ENCODE data around the gene IGFBP4.
"Not testable (repeated sequence)": the region's sequence is repeated elsewhere in the genome, so short reads cannot be mapped to it uniquely, and the experiment has no call there.

Gene IGFBP4

DNA sequence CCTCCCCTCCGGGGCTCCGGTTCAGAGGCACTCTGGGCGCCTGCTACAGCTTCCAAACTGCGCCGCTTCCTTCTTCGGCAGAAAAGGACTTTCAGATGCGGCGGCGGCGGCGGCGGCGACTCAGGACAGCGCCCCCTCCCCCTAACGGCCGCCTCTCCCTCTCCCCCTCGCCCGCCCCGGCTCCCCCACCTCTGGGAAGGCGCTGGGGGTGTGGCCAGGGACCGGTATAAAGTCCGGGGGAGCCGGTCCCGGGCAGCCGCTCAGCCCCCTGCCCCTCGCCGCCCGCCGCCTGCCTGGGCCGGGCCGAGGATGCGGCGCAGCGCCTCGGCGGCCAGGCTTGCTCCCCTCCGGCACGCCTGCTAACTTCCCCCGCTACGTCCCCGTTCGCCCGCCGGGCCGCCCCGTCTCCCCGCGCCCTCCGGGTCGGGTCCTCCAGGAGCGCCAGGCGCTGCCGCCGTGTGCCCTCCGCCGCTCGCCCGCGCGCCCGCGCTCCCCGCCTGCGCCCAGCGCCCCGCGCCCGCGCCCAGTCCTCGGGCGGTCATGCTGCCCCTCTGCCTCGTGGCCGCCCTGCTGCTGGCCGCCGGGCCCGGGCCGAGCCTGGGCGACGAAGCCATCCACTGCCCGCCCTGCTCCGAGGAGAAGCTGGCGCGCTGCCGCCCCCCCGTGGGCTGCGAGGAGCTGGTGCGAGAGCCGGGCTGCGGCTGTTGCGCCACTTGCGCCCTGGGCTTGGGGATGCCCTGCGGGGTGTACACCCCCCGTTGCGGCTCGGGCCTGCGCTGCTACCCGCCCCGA is at the start of gene IGFBP4:
Gene IGFBP4 (plus strand): TSS at position 255 of the 792 bp plus-strand sequence. CDS start 286 bp downstream, at position 541.
- DNase-seq (ENCODE audit: low spot score), result peak; percentile 67

DNA sequence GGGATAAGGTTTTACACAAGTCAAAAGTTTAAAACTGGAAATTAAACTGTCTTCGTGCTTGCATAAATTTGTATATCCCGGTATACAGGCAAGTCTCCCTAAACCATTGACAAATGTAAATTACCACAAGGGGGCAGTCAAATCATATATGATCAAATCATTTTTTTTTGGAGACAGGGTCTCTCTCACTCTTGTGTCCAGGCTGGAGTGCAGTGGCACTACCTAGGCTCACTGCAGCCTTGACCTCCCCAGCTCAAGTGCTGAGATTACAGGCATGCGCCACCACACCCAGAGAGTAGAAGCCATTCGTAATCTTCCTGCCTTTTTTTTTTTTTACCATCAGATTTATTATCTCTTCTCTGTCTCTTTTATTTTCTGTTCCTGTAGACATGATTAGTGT is 44.1 kb upstream of the IGFBP4 start:
- DNase-seq (ENCODE audit: low spot score), result peak; percentile 43

DNA sequence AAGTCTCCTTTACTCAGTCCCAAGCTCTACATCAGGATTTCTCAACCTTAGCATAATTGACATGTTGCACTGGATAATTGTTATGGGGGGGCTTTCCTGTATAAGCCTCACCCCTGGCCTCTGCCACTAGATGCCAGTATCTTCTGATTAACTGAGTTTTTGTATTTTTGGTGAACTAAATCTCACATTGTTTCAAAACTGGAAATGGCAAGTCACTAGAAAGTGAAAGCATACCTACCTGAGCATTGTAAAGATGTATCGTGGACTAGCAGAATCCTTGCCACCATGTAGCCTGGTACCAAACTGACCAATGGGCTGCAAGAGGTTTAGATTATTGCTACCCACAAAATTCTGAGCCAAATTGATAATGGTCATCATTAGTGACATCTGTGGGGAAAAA is 40.6 kb upstream of the IGFBP4 start:
- DNase-seq (ENCODE audit: low spot score), result no peak

DNA sequence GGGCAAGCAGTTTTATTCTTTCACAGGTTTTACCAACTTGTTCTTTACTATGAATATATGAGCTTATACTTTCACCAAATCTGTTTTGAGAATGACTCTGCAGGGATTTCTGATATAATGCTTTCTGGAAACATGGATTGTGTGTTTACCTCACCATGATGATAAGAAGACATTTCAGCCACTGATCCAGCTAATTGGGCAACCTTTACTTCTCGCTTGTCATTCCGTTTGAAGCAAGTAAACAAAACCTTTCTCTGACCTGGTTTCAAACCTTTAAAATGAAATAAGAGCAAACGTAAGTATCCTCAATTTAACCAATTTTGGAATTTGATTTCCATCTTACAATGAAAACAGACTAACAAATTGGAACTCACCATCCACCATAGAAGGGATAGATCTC is 39.2 kb upstream of the IGFBP4 start:
- no peak for DNase-seq (ENCODE audit: low spot score)

DNA sequence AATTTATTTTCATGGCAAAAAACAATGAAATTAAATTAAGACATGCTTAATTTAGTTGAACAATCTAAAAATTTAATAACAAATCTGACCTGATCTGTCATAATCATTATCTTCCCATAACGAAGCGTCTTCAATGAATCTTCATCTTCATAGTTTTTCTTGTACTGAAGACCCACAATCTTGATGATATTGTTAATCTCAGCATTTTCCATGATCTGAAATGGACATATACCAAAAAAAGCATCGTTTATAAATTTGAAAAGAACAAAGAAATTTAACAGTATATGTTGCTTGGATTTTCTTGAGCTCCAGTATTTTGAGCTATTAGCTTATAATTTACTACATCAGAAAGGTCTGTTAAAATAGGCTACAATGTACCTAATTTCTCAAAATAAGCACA is 35.8 kb upstream of the IGFBP4 start:
- no peak for DNase-seq (ENCODE audit: low spot score)

DNA sequence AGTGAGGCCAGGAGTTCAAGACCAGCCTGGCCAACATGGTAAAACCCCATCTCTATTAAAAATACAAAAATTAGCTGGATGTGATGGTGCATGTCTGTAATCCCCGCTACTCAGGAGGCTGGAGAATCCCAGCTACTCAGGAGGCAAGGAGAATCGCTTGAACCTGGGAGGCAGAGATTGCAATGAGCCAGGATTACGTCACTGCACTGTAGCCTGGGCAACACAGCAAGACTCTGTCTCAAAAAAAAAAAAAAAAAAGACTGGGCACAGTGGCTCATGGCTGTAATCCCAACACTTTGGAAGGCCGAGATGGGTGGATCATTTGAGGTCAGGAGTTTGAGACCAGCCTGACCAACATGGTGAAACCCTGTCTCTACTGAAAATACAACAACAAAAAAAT is 33.7 kb upstream of the IGFBP4 start:
- not testable (repeated sequence) for DNase-seq (ENCODE audit: low spot score)

DNA sequence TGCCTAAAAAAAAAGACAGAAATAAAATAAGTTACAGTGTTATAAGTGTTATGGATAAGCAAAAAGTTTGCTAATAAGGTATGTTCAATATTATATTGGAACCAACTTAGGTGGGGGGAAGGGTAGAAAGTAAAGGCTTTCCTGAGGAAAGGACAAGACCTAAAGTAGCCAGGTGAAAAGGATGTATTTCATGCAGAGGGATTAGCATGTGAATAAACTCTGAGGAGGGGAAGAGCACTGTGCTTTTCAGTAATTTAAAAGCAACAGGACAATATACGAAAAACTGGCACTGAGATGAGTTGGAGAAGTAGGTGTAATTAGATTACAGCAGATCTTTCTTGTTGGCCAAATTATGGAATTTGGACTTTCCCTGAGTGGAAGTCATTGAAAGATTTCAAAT is 33.2 kb upstream of the IGFBP4 start:
- no peak for DNase-seq (ENCODE audit: low spot score)

DNA sequence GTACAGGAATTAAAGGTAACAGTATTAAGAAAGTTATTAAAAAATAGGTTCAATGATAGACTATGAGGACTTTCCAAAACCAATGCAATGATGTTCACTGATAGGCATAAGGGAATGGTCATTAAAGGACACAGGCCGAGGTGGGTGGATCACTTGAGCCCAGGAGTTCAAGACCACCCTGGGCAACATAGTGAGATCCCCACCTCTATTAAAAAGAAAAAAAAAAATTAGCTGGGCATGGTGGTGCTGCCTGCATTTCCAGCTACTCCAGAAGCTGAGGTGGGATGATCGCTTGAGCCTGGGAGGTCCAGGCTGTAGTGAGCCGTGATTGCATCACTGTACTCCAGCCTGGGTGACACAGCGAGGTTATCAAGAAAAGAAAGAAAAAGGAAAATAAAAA is 31.4 kb upstream of the IGFBP4 start:
- no peak for DNase-seq (ENCODE audit: low spot score)

DNA sequence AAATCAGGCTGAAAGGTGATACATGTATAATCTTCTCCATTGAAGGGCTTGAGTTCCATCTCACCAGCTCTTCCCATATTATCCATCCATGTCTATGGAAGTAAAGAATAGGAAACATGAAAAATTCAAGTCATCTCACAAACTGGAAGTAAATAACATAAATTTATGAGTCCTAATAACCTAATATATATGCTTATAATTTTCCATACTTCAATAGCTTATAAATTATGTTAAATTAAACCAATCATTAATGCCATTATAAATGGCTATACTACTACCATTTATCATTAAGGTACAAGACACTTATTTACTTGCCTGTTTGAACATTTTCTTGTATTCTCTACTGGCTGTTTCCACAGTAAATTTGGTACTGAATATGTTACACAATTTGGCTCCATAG is 30.4 kb upstream of the IGFBP4 start:
- no peak for DNase-seq (ENCODE audit: low spot score)

DNA sequence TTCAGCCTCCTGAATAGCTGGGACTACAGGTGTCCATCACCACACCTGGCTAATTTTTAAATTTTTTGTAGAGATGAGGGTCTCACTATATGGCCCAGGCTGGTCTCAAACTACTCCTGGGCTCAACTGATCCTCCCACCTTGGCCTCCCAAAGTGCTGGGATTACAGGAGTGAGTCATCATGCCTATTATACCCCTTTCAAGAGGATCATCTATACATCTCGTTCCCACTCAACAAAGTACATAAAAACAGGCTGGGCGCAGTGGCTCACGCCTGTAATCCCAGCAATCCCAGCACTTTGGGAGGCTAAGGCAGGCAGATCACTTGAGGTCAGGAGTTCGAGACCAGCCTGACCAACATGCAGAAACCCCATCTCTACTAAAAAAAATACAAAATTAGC is 28.9 kb upstream of the IGFBP4 start:
- not testable (repeated sequence) for DNase-seq (ENCODE audit: low spot score)

DNA sequence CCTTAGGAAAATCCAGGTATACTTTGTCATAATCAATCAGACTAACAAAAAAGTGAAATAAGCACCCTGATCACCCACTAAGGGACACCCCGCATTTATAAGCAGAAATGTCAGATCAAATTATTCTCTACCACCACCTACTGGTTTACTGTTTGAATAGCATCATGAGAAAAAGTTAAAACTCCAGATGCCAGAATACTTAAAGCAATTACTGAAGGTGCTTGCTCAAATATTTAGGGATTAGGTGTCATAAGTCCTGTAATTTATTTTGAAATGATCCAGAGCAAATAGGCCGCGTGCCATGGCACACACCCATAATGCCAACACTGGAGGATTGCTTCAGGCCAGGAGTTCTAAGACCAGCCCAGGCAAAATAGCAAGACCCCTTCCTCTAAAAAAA is 27.9 kb upstream of the IGFBP4 start:
- DNase-seq (ENCODE audit: low spot score), result peak; percentile 51

DNA sequence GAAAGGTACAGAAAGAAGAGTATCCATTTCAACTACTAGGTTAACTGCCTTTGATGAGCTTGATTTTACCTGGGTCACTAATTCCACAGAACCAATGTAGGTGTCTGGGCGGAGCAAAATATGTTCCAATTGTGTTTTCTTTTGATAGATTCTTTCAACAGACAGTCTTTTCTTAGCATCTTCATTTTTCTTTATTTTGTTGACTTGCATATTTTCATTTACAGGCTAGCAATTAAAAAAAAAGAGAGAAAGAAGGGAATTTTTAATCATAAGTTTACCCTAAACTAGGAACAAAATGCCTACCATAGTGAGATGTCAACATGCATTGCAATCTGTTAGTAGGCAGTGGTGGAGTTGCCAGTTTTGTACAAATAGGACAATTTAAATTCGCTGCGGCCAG is 26.6 kb upstream of the IGFBP4 start:
- DNase-seq (ENCODE audit: low spot score), result no peak

DNA sequence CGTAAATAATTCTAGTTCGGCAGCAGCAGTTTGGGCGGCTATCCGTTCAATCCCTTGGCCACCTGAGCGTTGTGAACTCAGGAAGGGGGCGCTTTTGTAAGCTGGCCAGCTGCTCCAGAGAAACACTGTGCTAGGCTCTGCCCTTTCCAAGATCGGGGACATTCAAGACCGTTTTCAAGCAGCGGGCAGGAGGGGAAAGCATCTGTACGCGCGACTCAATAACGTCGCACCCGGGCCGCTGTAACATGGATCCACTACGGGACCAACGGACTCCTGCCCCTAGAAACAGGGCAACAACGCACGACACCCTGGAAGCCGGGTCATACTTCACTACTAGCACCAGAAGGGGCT is 26.0 kb upstream of the IGFBP4 start:
- DNase-seq (ENCODE audit: low spot score), result no peak

DNA sequence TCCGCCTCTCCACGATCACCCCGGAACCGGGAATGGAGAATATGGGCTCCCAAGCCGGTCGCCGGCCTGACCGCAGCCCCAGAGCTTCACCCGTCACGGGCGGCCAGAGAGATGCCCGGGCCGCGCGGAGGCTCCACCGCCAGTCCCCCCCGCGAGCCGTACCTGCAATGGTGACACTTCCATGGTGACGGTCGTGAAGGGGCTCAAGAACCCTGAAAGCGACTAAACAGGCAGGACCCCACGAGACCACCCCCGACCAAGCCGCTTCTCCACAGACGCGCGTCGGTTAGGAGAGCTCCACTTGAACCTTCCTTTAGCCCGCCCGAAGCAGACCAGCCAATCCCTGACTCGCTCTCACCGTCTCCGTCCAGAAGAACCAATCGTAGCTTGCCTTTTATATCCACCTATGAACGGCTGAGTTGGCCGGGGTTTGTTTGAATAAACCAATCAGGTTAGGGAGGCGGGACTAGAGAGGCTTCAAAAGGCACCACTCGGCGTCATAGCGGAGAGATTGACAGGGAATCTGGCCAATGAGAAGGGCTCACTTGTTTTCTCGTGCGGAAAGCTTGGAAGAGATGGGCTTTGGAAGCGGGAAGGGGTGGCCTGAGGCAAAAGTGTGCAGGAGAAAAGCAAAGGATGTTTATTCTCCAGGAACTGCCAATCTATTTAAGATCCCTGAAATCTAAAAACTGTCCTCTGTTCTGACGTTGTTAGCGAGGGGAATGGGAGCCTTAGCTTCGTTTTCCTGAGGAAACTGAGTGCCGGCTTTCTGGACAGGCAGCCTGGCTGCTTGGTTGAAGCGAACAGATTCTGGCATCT is 25.4 kb upstream of the IGFBP4 start, which contains the start of gene TOP2A:
Gene TOP2A (minus strand): TSS at position 288 of the 819 bp plus-strand sequence. CDS start 105 bp downstream, at position 183.
- DNase-seq (ENCODE audit: low spot score), result peak; percentile 100

DNA sequence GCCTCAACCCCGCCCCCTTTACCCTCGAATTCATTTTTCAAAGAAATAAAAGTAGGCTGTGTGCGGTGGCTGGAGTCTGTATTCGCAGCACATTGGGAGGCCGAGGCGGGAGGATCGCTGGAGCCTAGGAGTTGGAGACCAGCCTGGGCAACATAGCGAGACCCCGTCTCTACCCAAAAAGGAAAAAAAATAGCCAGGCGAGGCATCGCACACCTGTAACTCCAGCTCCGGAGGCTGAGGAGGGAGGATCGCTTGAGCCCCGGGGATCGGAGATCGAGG is 24.9 kb upstream of the IGFBP4 start:
- DNase-seq (ENCODE audit: low spot score), result no peak

DNA sequence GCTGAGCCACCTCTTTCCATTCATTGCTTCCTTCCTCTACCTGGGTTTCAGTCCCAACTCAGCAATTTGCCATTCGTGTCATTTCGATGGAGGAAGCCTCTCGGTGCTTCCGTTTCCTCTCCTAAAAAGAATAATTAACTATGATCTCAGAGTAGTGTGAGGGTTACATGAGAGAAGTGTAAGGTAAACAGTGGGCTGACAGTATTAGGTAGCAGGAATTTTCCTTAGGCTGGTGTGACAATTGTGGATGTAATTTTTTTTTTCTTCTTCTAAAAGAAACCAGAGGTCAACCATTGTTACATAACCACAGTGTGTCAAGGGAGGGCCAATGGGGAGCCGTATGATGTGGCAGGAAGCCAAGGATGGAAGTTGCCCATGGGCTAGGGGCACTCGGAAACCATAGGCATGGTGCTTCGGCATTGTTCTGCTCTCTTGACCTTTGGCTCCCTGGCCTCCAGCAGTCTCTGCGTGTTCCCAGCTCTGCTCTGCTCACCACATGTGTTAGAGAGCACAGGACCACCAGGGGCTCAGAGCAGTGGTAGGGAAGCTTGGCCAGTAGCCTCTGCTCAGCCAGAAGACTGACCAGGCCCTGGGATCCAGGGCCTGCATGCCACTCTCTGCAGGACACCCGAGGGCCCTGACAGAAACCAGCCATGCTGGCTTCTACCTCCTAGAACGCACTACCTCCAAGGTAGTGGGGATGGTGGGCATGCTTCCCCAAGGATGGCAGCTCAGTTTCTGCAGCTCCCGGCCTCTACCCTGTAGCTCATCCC is 23.5 kb upstream of the IGFBP4 start:
- DNase-seq (ENCODE audit: low spot score), result no peak

DNA sequence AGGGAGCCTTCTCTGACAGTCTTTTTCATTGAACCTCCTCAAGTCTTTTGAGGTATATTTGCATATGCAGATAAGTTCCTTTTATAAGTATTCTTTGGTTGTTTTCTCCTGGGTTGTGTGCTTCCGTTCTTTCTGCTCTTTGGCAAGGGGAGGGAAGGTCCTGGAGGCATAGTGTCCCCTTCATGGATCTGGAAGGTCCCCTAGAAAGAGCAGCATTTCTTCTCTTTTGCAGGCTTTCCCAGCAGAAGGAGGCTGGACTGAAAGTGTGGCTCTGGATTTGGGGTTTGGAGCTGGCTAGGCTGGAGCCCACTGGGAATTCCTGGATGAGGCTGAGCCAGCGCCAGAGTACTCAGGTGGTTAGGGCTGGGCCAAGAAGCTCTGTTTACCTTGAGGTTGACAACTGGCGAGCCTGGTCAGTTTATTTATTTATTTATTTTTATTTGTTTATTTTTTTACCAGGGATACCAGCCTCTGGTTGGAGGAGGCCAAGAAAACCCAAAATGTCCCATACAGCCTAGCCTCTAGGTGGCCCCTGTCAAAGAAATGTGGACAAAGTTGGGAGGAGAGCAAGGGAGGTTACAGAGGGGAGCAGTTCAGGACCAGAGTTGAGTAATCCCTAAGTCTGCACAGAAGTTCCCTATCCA is 20.1 kb upstream of the IGFBP4 start:
- no peak for DNase-seq (ENCODE audit: low spot score)

DNA sequence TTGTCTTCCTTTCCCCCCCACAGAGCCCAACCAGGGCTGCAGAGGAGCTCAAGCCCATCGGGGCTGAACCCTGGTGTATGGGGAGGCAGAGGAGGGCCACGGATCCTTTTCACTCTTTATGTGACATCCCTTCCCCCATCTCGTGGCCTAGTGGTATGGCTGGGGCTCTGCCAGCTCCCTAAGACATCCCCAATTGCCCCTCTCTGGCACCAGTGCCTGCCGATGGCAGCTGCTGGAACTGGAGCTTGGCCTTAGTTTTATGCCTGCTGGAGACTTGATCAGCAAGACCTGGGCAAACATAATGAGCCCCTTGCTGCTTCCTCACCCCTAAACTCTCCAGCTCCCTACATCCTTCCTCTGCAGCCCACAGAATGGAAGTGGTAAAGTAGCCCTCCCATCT is 17.5 kb upstream of the IGFBP4 start:
- no peak for DNase-seq (ENCODE audit: low spot score)

DNA sequence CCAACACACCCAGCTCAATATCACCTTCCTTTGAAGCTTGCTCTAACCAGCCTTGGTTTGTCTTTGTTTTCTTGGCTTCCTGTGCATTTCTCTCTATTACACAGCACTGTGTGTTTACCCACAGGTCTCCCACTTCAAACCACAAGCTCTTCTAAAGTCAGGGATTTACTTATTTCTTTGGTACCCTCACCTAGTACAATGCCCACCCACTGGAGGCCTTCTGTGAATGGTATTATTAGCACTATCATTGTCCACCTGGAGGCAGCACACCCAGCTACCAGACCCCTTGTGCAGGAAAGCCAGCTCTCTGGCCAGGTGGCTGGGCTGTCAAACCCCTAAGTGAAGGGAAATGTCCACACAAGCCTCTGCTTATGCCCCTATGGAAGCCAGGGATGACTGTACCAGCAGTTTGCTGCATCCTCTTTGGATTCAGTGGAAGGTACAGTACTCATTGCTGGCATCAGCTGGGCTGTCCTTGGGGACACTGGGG is 16.2 kb upstream of the IGFBP4 start:
- no peak for DNase-seq (ENCODE audit: low spot score)

DNA sequence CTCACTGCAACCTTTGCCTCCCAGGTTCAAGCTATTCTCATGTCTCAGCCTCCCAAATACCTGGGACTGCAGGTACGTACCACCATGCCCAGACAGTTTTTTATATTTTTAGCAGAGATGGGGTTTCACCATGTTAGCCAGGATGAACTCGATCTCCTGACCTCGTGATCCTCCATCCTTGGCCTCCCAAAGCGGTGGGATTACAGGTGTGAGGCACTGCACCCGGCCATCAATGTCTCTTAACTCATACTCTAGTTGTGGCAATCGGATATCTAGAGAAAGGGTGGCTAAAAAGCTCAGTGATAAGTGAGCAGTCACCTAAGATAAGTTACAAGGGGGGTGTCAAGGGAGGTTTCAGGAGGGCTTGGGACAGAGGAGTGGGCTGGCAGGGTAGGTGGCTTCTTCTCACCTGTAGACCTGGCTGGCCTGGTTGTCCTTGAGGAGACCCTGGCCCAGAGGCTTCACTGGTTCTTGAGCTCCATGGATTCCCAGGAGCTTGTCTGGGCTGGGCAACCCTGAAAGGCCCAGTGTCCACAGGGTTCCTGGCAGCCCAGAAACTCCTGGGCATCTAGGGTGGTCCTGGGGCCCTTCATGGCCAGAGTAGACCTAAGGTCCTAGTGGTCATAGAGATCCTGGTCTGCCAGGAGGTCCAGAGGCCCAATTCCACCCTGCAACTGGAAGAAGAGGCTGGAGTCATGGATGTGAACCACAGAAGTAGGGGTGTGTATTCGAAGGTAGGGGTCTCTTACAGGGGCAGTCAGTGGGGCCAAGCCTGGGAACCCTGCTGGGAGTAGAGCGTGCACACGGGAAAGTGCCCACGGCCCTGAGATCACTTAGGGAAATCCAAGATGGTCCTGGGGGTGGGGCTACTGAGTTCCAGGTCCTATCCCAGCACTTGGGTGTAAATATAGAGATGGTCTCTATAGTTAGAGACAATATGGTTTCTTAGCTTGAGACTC is 12.7 kb upstream of the IGFBP4 start:
- no peak for DNase-seq (ENCODE audit: low spot score)

DNA sequence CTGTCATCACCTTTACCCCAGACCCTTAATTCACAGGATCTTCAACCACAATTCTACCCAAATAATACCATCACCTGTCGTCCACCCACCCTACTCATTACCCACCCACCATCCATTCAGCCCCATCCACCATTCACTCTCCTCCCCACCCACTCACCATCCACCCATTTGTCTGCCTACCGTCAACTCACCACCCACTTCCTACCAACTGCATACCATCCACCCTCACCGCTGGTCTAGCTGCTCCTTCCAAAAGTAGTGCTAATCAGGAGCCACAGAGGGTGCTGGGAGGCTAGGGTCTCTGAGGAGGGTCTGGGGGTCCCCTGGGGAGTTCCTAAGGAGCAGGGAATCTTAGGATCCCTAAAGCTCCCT is 12.0 kb upstream of the IGFBP4 start:
- DNase-seq (ENCODE audit: low spot score), result no peak

Measured in germinal center (tissue), 1 donor.